NB4 (cell line): Measurements from ENCODE around the gene NDP.

Experiments used
- DNase-seq: peaks from one replicate; pipeline ENCODE4 v3.0.0; 2010; ENCODE audit warnings: low read depth
- H3K4me3 ChIP-seq: one replicate; pipeline ENCODE4 v1.5.1; 2011; ENCODE audit warnings: mild to moderate bottlenecking, low read depth, low read length, moderate library complexity
- MYC ChIP-seq: IDR thresholded peaks from 2 replicates; pipeline ENCODE4 v1.6.1; 2011; ENCODE audit warnings: low read depth, low read length
- POLR2A ChIP-seq: IDR thresholded peaks from 2 replicates; pipeline ENCODE4 v1.6.1; 2011; ENCODE audit warnings: mild to moderate bottlenecking; ENCODE audit not compliant: insufficient read length; ENCODE audit errors: extremely low read depth
- TF ChIP-seq, protein P1 (sequence below): IDR thresholded peaks from 2 replicates; pipeline ENCODE4 v1.6.1; 2011; ENCODE audit warnings: low read depth, low read length
- TF ChIP-seq, protein P2 (sequence below): IDR thresholded peaks from one replicate; pipeline ENCODE4 v1.5.1; 2012; ENCODE audit warnings: low read depth, low read length

Gene NDP

DNA sequence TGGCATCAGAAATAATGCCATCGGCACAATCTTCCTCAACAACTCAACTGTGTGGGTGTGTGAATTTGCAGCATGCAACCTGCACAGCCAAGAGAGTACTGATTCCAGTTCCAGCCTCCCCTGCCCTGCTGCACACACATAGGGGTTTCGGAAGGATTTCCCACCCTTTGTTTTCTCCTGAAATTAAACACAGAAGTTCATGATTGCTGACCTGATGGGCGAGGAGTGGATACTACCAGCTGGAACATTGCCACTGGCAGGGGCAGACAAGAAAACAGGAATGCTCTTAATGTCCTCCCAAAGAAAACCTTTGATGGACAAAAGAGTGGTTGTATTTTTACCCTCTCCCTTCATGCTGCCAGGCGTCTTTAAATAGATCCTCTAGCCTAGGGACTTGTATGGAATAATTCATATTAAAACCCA is 4.8 kb downstream of the NDP start:
- H3K4me3 ChIP-seq = no peak overlapping the region
- TF ChIP-seq, protein P1, sequence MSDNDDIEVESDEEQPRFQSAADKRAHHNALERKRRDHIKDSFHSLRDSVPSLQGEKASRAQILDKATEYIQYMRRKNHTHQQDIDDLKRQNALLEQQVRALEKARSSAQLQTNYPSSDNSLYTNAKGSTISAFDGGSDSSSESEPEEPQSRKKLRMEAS = no peak
- TF ChIP-seq MYC (no peak), POLR2A (no peak)
- TF ChIP-seq, protein P2, sequence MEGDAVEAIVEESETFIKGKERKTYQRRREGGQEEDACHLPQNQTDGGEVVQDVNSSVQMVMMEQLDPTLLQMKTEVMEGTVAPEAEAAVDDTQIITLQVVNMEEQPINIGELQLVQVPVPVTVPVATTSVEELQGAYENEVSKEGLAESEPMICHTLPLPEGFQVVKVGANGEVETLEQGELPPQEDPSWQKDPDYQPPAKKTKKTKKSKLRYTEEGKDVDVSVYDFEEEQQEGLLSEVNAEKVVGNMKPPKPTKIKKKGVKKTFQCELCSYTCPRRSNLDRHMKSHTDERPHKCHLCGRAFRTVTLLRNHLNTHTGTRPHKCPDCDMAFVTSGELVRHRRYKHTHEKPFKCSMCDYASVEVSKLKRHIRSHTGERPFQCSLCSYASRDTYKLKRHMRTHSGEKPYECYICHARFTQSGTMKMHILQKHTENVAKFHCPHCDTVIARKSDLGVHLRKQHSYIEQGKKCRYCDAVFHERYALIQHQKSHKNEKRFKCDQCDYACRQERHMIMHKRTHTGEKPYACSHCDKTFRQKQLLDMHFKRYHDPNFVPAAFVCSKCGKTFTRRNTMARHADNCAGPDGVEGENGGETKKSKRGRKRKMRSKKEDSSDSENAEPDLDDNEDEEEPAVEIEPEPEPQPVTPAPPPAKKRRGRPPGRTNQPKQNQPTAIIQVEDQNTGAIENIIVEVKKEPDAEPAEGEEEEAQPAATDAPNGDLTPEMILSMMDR = no peak
- DNase-seq = no peak

DNA sequence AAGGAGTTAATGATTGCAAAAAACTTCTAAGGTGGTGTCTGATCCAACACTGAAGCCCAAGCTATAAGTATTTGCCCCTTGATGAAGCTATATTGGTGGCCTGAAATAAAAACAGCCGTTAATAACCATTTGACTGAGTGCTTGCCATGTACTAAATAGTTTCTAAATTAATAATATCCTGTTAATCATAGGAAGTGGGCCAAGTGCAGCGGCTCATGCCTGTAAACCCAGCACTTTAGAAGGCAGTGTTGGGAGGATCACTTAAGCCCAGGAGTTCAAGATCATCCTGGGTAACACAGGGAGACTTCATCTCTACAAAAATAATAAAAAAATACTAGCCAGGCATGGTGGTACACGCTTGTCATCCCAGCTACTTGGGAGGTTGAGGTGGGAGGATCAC is 8.3 kb downstream of the NDP start:
- H3K4me3 ChIP-seq = no peak overlapping the region
- DNase-seq = no peak
- TF ChIP-seq, protein P1 = no peak
- TF ChIP-seq MYC (no peak), POLR2A (no peak)
- TF ChIP-seq, protein P2 = no peak

DNA sequence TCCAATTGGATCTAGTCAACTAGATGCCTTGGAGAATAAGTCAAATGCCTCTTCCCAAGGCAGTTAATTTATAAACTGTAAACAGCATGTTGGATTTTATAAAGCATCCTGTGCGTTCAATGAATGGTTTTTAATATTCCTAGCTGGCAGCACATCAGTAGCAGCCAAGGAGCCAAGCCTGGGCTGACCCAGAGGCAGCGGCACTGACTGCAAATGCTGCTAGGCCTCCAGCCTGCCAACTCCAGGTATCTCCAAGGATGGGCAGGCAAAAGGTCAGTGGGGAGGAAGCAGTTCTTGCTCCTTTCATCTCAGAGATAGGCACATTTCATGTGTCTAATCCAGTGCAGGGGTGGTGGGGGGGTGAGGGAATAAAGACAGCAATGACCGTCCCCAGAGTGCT is 9.5 kb downstream of the NDP start:
- H3K4me3 ChIP-seq = no peak overlapping the region
- TF ChIP-seq, protein P2 = no peak
- TF ChIP-seq POLR2A = no peak
- no peak for TF ChIP-seq MYC
- TF ChIP-seq, protein P1 = no peak
- DNase-seq = no peak

DNA sequence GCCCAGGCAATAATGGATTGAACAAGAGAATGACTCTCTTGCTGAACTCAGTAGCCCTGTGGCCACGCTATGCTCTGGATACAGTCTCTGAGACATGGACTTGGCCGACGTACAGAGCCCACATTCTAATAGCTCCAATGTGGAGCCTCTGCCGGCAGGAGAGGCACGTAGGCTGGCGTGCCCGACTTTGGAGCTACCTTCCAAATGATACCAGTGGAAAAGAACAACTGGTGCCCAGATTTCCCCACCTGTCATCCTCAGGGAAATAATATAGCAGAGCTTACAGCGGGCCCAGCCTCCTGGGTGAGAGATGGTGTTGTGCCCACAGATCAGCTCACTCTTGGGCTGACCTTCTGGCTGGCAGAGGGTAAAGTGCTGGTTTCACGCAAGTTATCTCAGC is 10.6 kb downstream of the NDP start:
- no peak for DNase-seq
- no peak overlapping the region for H3K4me3 ChIP-seq
- TF ChIP-seq POLR2A (no peak), MYC (no peak)
- TF ChIP-seq, protein P2 = no peak
- TF ChIP-seq, protein P1 = no peak

DNA sequence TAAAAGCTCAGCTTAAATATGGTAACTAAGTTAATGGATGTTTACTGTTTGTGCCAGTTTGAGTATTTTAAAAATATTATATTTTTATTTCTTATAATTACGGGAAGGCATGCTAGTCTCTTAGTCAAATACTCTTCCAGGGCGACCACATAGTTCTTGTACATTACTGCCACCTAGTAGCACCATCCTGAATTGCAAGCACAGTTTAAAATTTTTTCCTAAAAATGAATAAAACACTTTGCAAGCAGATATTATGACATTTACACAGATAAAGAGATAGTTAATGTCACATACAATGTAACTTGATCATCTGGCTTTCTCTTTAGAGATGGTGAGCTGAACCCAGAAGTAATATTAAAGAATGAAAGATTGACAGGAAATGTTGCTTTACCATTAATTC is 11.5 kb downstream of the NDP start:
- DNase-seq = peak; percentile 23
- no peak for TF ChIP-seq POLR2A
- TF ChIP-seq, protein P2 = no peak
- TF ChIP-seq, protein P1 = no peak
- TF ChIP-seq MYC = no peak
- no peak overlapping the region for H3K4me3 ChIP-seq

DNA sequence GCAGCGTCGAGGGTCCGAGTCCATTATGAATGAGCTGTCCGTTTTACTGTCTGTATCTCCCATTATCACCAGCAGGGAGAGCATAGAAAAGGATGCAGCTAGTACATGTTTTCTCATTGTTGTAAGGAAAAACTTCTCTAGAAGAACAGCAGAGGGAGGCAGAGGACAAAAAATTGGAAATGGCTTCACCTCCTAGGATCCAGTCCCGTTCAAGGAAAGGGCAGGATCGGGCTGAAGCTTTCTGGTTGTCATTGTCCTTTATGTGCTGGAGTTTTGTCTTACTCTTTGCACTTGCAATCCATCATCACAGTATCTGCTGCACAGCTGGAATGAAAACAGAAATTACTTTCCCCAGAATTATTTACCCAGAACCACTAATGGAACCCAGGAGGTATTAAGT is 14.7 kb downstream of the NDP start:
- peak; percentile 80 for DNase-seq
- H3K4me3 ChIP-seq = no peak overlapping the region
- no peak for TF ChIP-seq MYC
- TF ChIP-seq POLR2A = no peak
- TF ChIP-seq, protein P1 = no peak
- TF ChIP-seq, protein P2 = peak; percentile 44
